ENCODE data around the gene INHBB.

DNA sequence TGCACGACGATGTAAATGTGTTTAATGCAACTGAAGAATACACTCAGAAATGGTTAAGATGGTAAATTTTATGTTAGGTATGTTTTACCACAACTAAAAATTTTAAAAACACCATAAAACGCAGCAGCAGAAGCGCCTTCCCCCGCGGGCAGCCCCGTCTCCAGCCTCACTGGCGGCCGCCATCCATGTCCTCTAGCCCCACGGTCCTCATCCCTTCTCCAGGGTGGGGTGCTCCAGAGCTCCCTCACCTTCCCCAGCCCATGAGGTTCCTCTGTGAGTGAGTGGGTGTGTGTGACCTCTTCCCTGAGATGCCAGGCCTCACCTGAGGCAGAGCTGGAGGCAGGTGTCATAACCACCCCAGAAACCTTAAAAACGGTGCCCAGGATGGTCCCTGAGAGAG lies 17.0 kb downstream of the INHBB start:
- TF ChIP-seq, protein P1, sequence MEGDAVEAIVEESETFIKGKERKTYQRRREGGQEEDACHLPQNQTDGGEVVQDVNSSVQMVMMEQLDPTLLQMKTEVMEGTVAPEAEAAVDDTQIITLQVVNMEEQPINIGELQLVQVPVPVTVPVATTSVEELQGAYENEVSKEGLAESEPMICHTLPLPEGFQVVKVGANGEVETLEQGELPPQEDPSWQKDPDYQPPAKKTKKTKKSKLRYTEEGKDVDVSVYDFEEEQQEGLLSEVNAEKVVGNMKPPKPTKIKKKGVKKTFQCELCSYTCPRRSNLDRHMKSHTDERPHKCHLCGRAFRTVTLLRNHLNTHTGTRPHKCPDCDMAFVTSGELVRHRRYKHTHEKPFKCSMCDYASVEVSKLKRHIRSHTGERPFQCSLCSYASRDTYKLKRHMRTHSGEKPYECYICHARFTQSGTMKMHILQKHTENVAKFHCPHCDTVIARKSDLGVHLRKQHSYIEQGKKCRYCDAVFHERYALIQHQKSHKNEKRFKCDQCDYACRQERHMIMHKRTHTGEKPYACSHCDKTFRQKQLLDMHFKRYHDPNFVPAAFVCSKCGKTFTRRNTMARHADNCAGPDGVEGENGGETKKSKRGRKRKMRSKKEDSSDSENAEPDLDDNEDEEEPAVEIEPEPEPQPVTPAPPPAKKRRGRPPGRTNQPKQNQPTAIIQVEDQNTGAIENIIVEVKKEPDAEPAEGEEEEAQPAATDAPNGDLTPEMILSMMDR (IDR thresholded peaks at IDR 0.05; ENCODE audit: insufficient read depth, low read length, poor library complexity, severe bottlenecking): no peak
- no peak for TF ChIP-seq EZH2phosphoT487 (conservative IDR thresholded peaks at IDR 0.05; ENCODE audit: low read length)

Data from SU-DHL-6 (cell line).